PC-3 (cell line): ENCODE data around the gene DHRS2. TPM values are rescaled to one million over a fixed set of nuclear protein-coding genes. Genes with fewer than 3 reads are reported as not detected.

Experiments used
- ATAC-seq: fragments of 200-7000 bp; cut with Tn5 transposase; 2 replicates; pipeline ENCODE4 v1.9.1; 2020; ENCODE audit warnings: mild to moderate bottlenecking, moderate library complexity
- BruUV-seq: library from RNA; stranded (reverse); fragments of 400-500 nt; replicated peaks from 2 replicates; lab custom pipeline; 2021; lab: Mats Ljungman, UMichigan
- CTCF ChIA-PET: fragments of 300-600 bp; sonication (Branson Sonifier 250); formaldehyde crosslinking; loops from one replicate; lab custom pipeline; 2022; ENCODE audit warnings: antibody characterized with exemption; lab: Charles Lee
- POLR2A ChIA-PET: fragments of 300-600 bp; sonication (Branson Sonifier 250); formaldehyde crosslinking; loops from one replicate; lab custom pipeline; 2022; ENCODE audit warnings: antibody characterized with exemption; ENCODE audit not compliant: unreplicated experiment; lab: Charles Lee
- DNase-seq: peaks from one replicate; pipeline ENCODE4 v3.0.0-alpha.2; 2015
- H2AFZ ChIP-seq: fragments of 300-600 bp; sonication (generic); 2 replicates; pipeline ENCODE4 v1.6.0; 2016; ENCODE audit warnings: antibody characterized with exemption, low read length
- H3F3A ChIP-seq: fragments of 300-600 bp; sonication (generic); one replicate; pipeline ENCODE4 v1.6.0; 2017; ENCODE audit warnings: antibody characterized with exemption, low read length, control low read depth, mild to moderate bottlenecking; ENCODE audit not compliant: unreplicated experiment
- H3K27ac ChIP-seq: fragments of 300-600 bp; sonication (generic); 2 replicates; pipeline ENCODE4 v1.5.1; 2016; ENCODE audit warnings: mild to moderate bottlenecking, low read length
- H3K27me3 ChIP-seq: fragments of 300-600 bp; sonication (generic); 2 replicates; pipeline ENCODE4 v1.6.1; 2016; ENCODE audit warnings: low read length, mixed read lengths
- H3K36me3 ChIP-seq: fragments of 300-600 bp; sonication (generic); 2 replicates; pipeline ENCODE4 v1.6.1; 2016; ENCODE audit warnings: low read depth, mixed run types, low read length, mixed read lengths
- H3K4me1 ChIP-seq: fragments of 300-600 bp; sonication (generic); 2 replicates; pipeline ENCODE4 v1.5.1; 2016; ENCODE audit warnings: low read length; ENCODE audit not compliant: insufficient read depth
- H3K4me2 ChIP-seq: fragments of 300-600 bp; sonication (generic); 2 replicates; pipeline ENCODE4 v1.6.0; 2016; ENCODE audit warnings: low read length
- H3K4me3 ChIP-seq: fragments of 300-600 bp; sonication (generic); 2 replicates; pipeline ENCODE4 v1.5.1; 2016; ENCODE audit warnings: mild to moderate bottlenecking, low read length, mixed read lengths
- H3K79me2 ChIP-seq: fragments of 300-600 bp; sonication (generic); 2 replicates; pipeline ENCODE4 v1.6.1; 2017; ENCODE audit warnings: low read length, mixed read lengths
- H3K9ac ChIP-seq: fragments of 300-600 bp; sonication (generic); 2 replicates; pipeline ENCODE4 v1.6.0; 2016; ENCODE audit warnings: mild to moderate bottlenecking, low read length
- H3K9me2 ChIP-seq: fragments of 300-600 bp; sonication (generic); replicated peaks from 2 replicates; pipeline ENCODE4 v1.6.1; 2016; ENCODE audit warnings: mixed run types, low read length, mixed read lengths
- H3K9me3 ChIP-seq: fragments of 300-600 bp; sonication (generic); 2 replicates; pipeline ENCODE4 v1.6.1; 2016; ENCODE audit warnings: low read length, mixed read lengths
- H4K20me1 ChIP-seq: fragments of 300-600 bp; sonication (generic); 2 replicates; pipeline ENCODE4 v1.6.1; 2016; ENCODE audit warnings: low read length, mixed read lengths
- CTCF ChIP-seq: fragments of 300-600 bp; sonication (generic); conservative IDR thresholded peaks from 2 replicates; pipeline ENCODE4 v1.5.1; 2017; ENCODE audit warnings: antibody characterized with exemption, low read depth, mild to moderate bottlenecking, low read length
- EZH2 ChIP-seq: fragments of 300-600 bp; sonication (generic); IDR thresholded peaks from one replicate; pipeline ENCODE4 v1.6.1; 2017; ENCODE audit warnings: antibody characterized with exemption, mild to moderate bottlenecking, low read length; ENCODE audit not compliant: unreplicated experiment
- EZH2phosphoT487 ChIP-seq: fragments of 300-600 bp; sonication (generic); IDR thresholded peaks from 2 replicates; pipeline ENCODE4 v1.6.1; 2018; ENCODE audit warnings: mild to moderate bottlenecking, antibody characterized with exemption, low read length, borderline replicate concordance
- intact Hi-C: fragments of 100-400 bp; cut with micrococcal nuclease; formaldehyde crosslinking; loops from 2 replicates; pipeline ENCODE4 v1.9.0; 2023
- total RNA-seq: library from RNA; depleted of rRNA; stranded (reverse); fragments of >200 nt; gene quantifications from 2 replicates; pipeline ENCODE4 v1.2.3, GENCODE V29; 2014

The DHRS2 gene
- total RNA-seq, 1 experiment from 2014 or later = 40.9 TPM

GRCh38 chr14:23644195-23644918 lies 8.2 kb downstream of the DHRS2 start:
- Histone ChIP-seq H3K4me2 (no peak overlapping the region), H4K20me1 (no peaks in the 10 kb centered on the region), H3K27me3 (no peaks in the 10 kb centered on the region), H3K9ac (no peak overlapping the region), H3K4me3 (no peak overlapping the region), H3F3A (no peaks in the 10 kb centered on the region), H2AFZ (no peak overlapping the region), H3K9me2 (no peaks in the 10 kb centered on the region), H3K27ac (no peak overlapping the region), H3K79me2 (no peaks in the 10 kb centered on the region), H3K36me3 (no peaks in the 10 kb centered on the region), H3K9me3 (no peaks in the 10 kb centered on the region), H3K4me1 (peaks cover 13% of the 10 kb centered on the region; the same call in 1 of the 2 replicates)
- intact Hi-C loops = no loop called here
- DNase-seq = no peak
- no peak for TF ChIP-seq EZH2phosphoT487
- no peak for TF ChIP-seq EZH2
- TF ChIP-seq CTCF = no peak
- no TSS peak for BruUV-seq
- POLR2A ChIA-PET = no interaction called here
- CTCF ChIA-PET = no interaction called here
- no peak for ATAC-seq

- ChIA-PET POLR2A (no interaction called here), CTCF (no interaction called here)
- Histone ChIP-seq H2AFZ (no peak overlapping the region), H3K9ac (no peak overlapping the region), H3K4me3 (no peak overlapping the region), H3K9me3 (no peaks in the 10 kb centered on the region), H3K27me3 (peaks cover under 1% of the 10 kb centered on the region; the same call in 1 of the 2 replicates), H4K20me1 (no peaks in the 10 kb centered on the region), H3K27ac (no peak overlapping the region), H3F3A (no peaks in the 10 kb centered on the region), H3K4me1 (peaks cover 13% of the 10 kb centered on the region; the same call in 1 of the 2 replicates), H3K36me3 (no peaks in the 10 kb centered on the region), H3K4me2 (no peak overlapping the region), H3K9me2 (no peaks in the 10 kb centered on the region), H3K79me2 (no peaks in the 10 kb centered on the region)
- intact Hi-C loops = no loop called here
- TF ChIP-seq EZH2 (no peak), EZH2phosphoT487 (no peak), CTCF (no peak)
- BruUV-seq = no TSS peak
- no peak for DNase-seq
- no peak for ATAC-seq
These were observed 8.8 kb downstream of the DHRS2 start for GRCh38 chr14:23644919-23645336.

GRCh38 chr14:23645504-23645811 lies 9.3 kb downstream of the DHRS2 start:
- no peaks in the 10 kb centered on the region for H4K20me1 ChIP-seq
- H3K9me3 ChIP-seq = no peaks in the 10 kb centered on the region
- H3K27ac ChIP-seq = no peak overlapping the region
- H2AFZ ChIP-seq = no peak overlapping the region
- no peaks in the 10 kb centered on the region for H3K79me2 ChIP-seq
- intact Hi-C loops = no loop called here
- H3K4me2 ChIP-seq = no peak overlapping the region
- no peak overlapping the region for H3K4me3 ChIP-seq
- DNase-seq (no peak), ATAC-seq (no peak)
- peaks cover 5% of the 10 kb centered on the region; the same call in 1 of the 2 replicates for H3K27me3 ChIP-seq
- BruUV-seq = no TSS peak
- H3K36me3 ChIP-seq = no peaks in the 10 kb centered on the region
- H3K9me2 ChIP-seq = no peaks in the 10 kb centered on the region
- ChIA-PET CTCF (no interaction called here), POLR2A (no interaction called here)
- H3K9ac ChIP-seq = no peak overlapping the region
- peaks cover 8% of the 10 kb centered on the region; the same call in 1 of the 2 replicates for H3K4me1 ChIP-seq
- H3F3A ChIP-seq = no peaks in the 10 kb centered on the region
- TF ChIP-seq EZH2phosphoT487 = no peak
- no peak for TF ChIP-seq CTCF
- TF ChIP-seq EZH2 = no peak
